Kidney tubule cell (primary cell): ENCODE results near the gene NCKAP5.
A peak's percentile ranks its signal among the peaks of the same experiment; 100 is the strongest.

Experiments
- DNase-seq: peaks from one replicate; pipeline ENCODE4 v3.0.0-alpha.2; 2018; ENCODE audit warnings: low spot score

The NCKAP5 gene

GRCh38 chr2:133458280-133458679, 110.0 kb downstream of the NCKAP5 start:
- DNase-seq, result no peak

GRCh38 chr2:133457861-133458260, 110.4 kb downstream of the NCKAP5 start:
- no peak for DNase-seq

- DNase-seq, result no peak
These were observed 111.3 kb downstream of the NCKAP5 start for GRCh38 chr2:133456971-133457370.

GRCh38 chr2:133456156-133456555, 112.1 kb downstream of the NCKAP5 start:
- no peak for DNase-seq

- no peak for DNase-seq
These were observed 115.2 kb downstream of the NCKAP5 start for GRCh38 chr2:133453032-133453431.

GRCh38 chr2:133452583-133452982, 115.7 kb downstream of the NCKAP5 start:
- DNase-seq, result no peak

GRCh38 chr2:133452146-133452545, 116.1 kb downstream of the NCKAP5 start:
- no peak for DNase-seq

- no peak for DNase-seq
These were observed 120.1 kb downstream of the NCKAP5 start for GRCh38 chr2:133448195-133448594.

GRCh38 chr2:133447303-133447702, 121.0 kb downstream of the NCKAP5 start:
- DNase-seq, result no peak

GRCh38 chr2:133444465-133444864, 123.8 kb downstream of the NCKAP5 start:
- DNase-seq, result no peak

GRCh38 chr2:133442393-133442792, 125.9 kb downstream of the NCKAP5 start:
- no peak for DNase-seq

GRCh38 chr2:133439565-133439920, 128.7 kb downstream of the NCKAP5 start:
- no peak for DNase-seq

- no peak for DNase-seq
These were observed 129.3 kb downstream of the NCKAP5 start for GRCh38 chr2:133438848-133439564.

GRCh38 chr2:133438026-133438425, 130.2 kb downstream of the NCKAP5 start:
- DNase-seq, result no peak

- DNase-seq, result no peak
These were observed 130.8 kb downstream of the NCKAP5 start for GRCh38 chr2:133437492-133437891.

GRCh38 chr2:133434959-133435668, 133.1 kb downstream of the NCKAP5 start:
- DNase-seq, result peak; percentile 94

GRCh38 chr2:133433455-133434451, 134.5 kb downstream of the NCKAP5 start:
- DNase-seq, result no peak

GRCh38 chr2:133432778-133433177, 135.5 kb downstream of the NCKAP5 start:
- DNase-seq, result no peak

GRCh38 chr2:133431289-133431688, 137.0 kb downstream of the NCKAP5 start:
- DNase-seq, result peak; percentile 46

GRCh38 chr2:133426791-133427190, 141.5 kb downstream of the NCKAP5 start:
- DNase-seq, result no peak

GRCh38 chr2:133425612-133426011, 142.7 kb downstream of the NCKAP5 start:
- no peak for DNase-seq

GRCh38 chr2:133424876-133425275, 143.4 kb downstream of the NCKAP5 start:
- DNase-seq, result peak; percentile 90
